ENCODE results near the gene CARHSP1.

DNA sequence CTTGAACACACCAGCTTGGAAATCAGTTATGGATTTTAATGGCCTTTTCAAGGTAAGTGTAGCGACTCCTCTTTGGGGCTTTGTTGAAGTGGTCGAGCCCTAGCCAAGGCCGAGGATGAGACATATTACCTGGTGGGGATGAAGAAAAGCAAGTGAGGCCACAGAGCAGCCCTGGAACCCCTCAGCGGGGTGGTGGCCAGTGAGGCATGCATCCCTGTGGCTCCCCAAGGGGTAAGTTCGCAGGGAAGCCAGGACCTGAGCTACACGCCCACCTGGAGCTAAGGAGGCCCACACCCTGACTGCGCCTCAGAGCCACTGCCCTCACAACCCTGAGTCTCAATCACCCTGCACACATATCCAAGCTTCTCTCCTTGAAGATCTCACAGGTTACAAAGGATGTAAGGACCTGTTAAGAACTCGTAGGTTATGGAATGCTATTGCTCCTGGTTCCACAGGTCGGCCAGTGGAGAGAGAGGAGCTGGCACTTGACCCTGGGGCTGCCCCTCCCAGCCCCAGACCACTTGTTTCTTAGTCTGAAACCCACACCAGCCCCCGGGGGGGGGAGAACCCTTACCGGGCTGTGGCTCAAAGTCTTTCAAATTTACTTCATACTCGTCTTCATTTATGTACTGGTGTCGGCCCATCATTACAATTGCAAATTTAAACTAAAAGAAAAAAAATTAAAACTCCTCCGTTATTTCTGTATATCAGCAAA is 25.3 kb upstream of the CARHSP1 start:
- TF ChIP-seq, protein P1, sequence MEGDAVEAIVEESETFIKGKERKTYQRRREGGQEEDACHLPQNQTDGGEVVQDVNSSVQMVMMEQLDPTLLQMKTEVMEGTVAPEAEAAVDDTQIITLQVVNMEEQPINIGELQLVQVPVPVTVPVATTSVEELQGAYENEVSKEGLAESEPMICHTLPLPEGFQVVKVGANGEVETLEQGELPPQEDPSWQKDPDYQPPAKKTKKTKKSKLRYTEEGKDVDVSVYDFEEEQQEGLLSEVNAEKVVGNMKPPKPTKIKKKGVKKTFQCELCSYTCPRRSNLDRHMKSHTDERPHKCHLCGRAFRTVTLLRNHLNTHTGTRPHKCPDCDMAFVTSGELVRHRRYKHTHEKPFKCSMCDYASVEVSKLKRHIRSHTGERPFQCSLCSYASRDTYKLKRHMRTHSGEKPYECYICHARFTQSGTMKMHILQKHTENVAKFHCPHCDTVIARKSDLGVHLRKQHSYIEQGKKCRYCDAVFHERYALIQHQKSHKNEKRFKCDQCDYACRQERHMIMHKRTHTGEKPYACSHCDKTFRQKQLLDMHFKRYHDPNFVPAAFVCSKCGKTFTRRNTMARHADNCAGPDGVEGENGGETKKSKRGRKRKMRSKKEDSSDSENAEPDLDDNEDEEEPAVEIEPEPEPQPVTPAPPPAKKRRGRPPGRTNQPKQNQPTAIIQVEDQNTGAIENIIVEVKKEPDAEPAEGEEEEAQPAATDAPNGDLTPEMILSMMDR (optimal IDR thresholded peaks at IDR 0.05 in 1 of 3, IDR thresholded peaks at IDR 0.05 in 1 of 3, conservative IDR thresholded peaks at IDR 0.05 in 1 of 3; ENCODE audit: extremely low read depth in 1 of 3, insufficient read depth in 2 of 3, low read length in 3 of 3), result no peak
- TF ChIP-seq EZH2 (IDR thresholded peaks at IDR 0.05; ENCODE audit: low read length), result no peak
